ENCODE data around the gene GATA5.

GATA5 gene

DNA sequence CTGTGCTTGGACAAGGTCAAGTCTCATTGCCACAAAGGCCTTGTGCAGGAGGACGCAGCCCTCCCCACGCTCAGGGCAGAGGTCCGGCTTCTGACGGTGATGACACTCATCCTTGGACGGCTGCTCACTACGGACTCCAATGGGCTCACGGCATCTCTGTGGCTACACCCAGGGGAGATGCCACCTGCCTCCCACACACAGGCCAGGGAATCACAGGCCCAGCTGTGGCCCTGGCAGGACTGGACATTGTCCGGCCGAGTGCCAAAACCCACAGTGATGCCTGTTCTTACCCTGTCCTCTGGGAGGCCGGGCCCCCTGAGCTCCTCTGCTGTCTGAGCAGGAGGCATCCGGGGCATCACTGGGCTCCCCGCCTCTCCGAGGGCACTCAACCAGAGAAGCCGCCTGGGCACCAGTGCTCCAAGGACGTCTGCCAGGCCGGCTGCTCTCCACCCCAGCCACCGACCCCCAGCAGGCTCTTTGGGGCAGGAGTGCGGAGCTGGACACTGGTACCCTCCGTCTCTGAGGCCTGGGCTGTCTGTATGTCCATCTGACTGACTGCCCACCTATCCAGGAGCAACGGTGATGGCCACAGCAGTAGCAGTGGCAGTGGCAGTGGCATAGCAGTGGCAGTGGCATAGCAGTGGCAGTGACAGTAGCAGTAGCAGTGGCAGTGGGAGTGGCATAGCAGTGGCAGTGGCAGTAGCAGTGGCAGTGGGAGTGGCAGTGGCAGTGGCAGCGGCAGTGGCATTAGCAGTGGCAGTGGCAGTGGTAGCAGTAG, 50.3 kb downstream of the GATA5 start:
- no peak for DNase-seq
- Histone ChIP-seq H3K27ac (ENCODE audit: insufficient read depth, low read length, poor library complexity, severe bottlenecking) (no peak overlapping the region), H3K27me3 (replicated peaks; ENCODE audit: control insufficient read depth, insufficient read depth, low read length, poor library complexity, severe bottlenecking) (no peaks in the 10 kb centered on the region), H3K4me3 (ENCODE audit: insufficient read depth, low read depth, low read length, poor library complexity, severe bottlenecking) (no peak overlapping the region), H3K36me3 (ENCODE audit: control insufficient read depth, insufficient read depth, low read length) (no peaks in the 10 kb centered on the region), H3K4me1 (ENCODE audit: control insufficient read depth, insufficient read depth, low read length, poor library complexity, severe bottlenecking) (no peaks in the 10 kb centered on the region), H3K9me3 (ENCODE audit: control insufficient read depth, low read length) (no peaks in the 10 kb centered on the region)

DNA sequence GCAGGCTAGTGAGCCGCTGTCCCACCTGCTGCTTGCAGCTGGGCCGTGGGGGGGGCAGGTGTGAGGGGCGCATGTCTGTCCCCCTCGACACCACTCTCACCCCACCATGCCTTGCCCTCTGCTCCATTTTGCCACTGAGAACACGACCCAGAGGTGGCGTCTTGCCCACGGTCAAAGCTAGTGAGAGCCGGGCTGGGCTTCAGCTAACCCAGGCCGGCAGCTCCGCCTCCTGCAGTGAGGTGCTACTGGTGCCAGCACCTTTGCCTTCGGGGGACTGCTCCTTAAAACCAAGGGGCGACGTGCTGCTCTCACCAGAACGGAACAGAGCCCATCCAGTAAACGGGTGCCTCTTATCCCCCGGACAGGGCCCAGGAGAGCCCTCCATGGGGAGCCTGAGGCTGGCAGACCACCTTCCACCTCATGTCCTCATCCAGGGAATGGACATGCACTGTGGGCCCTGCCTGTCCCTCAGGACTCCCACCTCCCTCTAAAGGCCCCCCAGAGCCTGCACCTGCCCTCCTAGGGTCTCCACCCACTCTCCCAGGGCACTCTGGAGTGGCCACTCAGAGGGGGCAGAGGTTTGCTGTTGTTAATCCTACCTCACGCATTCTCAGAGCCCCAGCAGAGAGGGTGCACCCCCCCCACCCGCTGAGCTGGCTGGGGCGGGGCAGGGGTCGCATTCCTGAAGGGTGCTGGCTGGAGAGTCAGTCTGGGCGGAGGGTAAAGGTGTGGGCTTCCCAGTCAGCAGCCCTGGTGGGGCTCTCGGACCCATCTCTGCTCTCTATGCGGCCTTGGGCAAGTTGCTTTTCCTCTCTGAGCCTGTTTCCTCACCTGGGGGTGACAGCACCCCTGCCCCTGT, 51.3 kb downstream of the GATA5 start:
- Histone ChIP-seq H3K36me3 (ENCODE audit: control insufficient read depth, insufficient read depth, low read length) (no peaks in the 10 kb centered on the region), H3K4me3 (ENCODE audit: insufficient read depth, low read depth, low read length, poor library complexity, severe bottlenecking) (no peak overlapping the region), H3K9me3 (ENCODE audit: control insufficient read depth, low read length) (no peaks in the 10 kb centered on the region), H3K4me1 (ENCODE audit: control insufficient read depth, insufficient read depth, low read length, poor library complexity, severe bottlenecking) (no peaks in the 10 kb centered on the region), H3K27ac (ENCODE audit: insufficient read depth, low read length, poor library complexity, severe bottlenecking) (no peak overlapping the region), H3K27me3 (replicated peaks; ENCODE audit: control insufficient read depth, insufficient read depth, low read length, poor library complexity, severe bottlenecking) (no peaks in the 10 kb centered on the region)
- DNase-seq = no peak

DNA sequence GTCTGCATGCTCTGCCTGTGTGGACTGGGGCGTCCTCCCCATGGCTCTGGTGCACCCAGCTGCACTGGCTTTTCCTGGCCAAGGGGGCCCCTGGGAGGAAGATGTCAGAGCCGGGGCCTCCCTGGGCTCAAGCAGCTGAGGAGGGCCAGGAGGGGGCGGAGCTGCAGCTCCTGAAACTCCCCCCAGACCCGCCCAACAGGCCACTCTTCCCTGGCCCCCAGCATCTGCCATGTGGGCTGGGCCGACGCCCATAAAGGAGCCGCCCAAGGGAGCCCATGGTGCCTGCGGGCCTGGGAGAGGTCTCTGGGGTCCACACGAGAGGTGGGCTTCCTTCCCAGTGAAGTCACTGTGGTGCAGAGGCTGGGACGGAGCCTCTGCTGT, 52.5 kb downstream of the GATA5 start:
- no peaks in the 10 kb centered on the region for H3K27me3 ChIP-seq (replicated peaks; ENCODE audit: control insufficient read depth, insufficient read depth, low read length, poor library complexity, severe bottlenecking)
- DNase-seq = no peak
- H3K4me3 ChIP-seq (ENCODE audit: insufficient read depth, low read depth, low read length, poor library complexity, severe bottlenecking) = no peak overlapping the region
- H3K36me3 ChIP-seq (ENCODE audit: control insufficient read depth, insufficient read depth, low read length) = no peaks in the 10 kb centered on the region
- no peaks in the 10 kb centered on the region for H3K4me1 ChIP-seq (ENCODE audit: control insufficient read depth, insufficient read depth, low read length, poor library complexity, severe bottlenecking)
- no peak overlapping the region for H3K27ac ChIP-seq (ENCODE audit: insufficient read depth, low read length, poor library complexity, severe bottlenecking)
- no peaks in the 10 kb centered on the region for H3K9me3 ChIP-seq (ENCODE audit: control insufficient read depth, low read length)

DNA sequence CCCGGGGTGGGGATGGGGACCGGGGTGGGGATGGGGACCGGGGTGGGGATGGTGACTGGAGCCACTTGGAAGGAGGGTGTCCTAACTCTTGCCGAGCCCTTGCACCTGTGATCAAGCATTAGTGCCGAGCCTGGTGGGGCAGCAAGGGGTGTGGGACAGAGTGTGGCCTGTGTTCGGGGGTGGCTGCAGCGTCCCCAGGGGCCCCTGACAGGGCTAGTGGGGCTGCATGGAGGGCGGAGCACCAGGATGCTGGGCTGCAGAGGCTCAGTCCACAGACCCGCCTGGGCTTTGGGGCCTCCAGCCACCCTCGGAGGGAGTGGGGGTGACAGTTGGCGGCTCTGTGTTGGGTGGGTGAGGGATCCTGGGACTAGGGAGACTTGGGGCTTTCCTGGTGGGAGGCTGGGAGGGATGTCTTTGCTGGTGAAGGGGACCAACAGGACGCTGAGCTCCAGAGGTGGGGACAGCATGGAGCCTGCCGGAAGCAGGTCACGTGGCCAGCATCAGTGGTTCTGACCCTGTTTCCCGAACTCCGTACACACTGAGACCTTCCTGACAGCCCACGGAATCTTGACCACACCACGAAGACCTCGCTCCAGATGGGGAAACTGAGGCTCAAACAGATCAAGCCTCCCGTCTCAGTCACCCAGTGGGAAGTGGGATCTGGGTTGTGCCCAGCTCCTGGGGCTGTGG, 53.0 kb downstream of the GATA5 start:
- no peaks in the 10 kb centered on the region for H3K27me3 ChIP-seq (replicated peaks; ENCODE audit: control insufficient read depth, insufficient read depth, low read length, poor library complexity, severe bottlenecking)
- no peaks in the 10 kb centered on the region for H3K9me3 ChIP-seq (ENCODE audit: control insufficient read depth, low read length)
- H3K27ac ChIP-seq (ENCODE audit: insufficient read depth, low read length, poor library complexity, severe bottlenecking) = no peak overlapping the region
- no peaks in the 10 kb centered on the region for H3K4me1 ChIP-seq (ENCODE audit: control insufficient read depth, insufficient read depth, low read length, poor library complexity, severe bottlenecking)
- no peaks in the 10 kb centered on the region for H3K36me3 ChIP-seq (ENCODE audit: control insufficient read depth, insufficient read depth, low read length)
- no peak for DNase-seq
- no peak overlapping the region for H3K4me3 ChIP-seq (ENCODE audit: insufficient read depth, low read depth, low read length, poor library complexity, severe bottlenecking)

DNA sequence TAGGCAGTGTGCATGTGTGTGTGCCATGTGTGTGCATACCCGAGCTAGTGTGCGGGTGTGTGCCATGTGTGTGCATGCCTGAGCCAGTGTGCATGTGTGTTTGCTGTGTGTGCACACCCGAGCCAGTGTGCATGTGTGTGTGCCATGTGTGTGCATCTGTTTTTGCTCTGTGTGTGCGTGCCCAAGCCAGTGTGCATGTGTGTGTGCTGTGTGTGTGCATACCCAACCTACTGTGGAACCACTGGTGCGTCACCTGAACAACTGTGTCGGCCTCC, 54.1 kb downstream of the GATA5 start:
- DNase-seq = no peak
- Histone ChIP-seq H3K4me1 (ENCODE audit: control insufficient read depth, insufficient read depth, low read length, poor library complexity, severe bottlenecking) (no peaks in the 10 kb centered on the region), H3K27me3 (replicated peaks; ENCODE audit: control insufficient read depth, insufficient read depth, low read length, poor library complexity, severe bottlenecking) (no peaks in the 10 kb centered on the region), H3K27ac (ENCODE audit: insufficient read depth, low read length, poor library complexity, severe bottlenecking) (no peak overlapping the region), H3K36me3 (ENCODE audit: control insufficient read depth, insufficient read depth, low read length) (no peaks in the 10 kb centered on the region), H3K4me3 (ENCODE audit: insufficient read depth, low read depth, low read length, poor library complexity, severe bottlenecking) (no peak overlapping the region), H3K9me3 (ENCODE audit: control insufficient read depth, low read length) (no peaks in the 10 kb centered on the region)

DNA sequence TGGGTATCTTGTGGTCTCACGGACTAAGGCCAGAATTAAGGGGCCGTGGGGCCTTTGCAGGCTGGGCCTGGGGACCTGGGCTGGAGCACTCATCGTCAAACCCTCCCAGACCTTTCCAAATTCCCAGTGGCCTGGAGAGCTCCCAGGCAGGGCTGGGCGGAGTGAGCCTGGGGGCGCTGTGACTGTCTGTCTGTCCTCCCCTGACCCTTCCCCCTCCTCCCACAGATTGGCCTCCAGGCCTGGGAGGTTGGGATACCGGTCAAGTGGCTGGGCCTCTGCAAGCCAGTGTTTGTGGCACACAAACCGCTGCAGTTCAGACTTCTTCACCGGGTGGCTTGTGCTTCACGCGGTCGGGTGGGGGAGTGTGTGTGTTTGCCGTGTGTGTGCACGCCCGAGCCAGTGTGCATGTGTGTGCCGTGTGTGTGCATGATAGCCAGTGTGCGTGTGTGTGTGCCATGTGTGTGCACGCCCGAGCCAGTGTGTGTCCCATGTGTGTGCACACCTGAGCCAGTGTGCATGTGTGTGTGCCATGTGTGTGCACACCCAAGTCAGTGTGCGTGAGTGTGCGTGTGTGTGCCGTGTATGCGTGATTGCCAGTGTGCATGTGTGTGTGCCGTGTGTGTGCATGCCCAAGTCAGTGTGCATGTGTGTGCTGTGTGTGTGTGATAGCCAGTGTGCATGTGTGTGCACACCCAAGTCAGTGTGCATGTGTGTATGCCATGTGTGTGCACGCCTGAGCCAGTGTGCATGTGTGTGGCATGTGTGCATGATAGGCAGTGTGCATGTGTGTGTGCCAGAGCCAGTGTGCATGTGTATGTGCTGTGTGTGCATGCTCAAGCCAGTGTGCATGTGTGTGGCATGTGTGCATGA, 54.7 kb downstream of the GATA5 start:
- Histone ChIP-seq H3K9me3 (ENCODE audit: control insufficient read depth, low read length) (no peaks in the 10 kb centered on the region), H3K4me1 (ENCODE audit: control insufficient read depth, insufficient read depth, low read length, poor library complexity, severe bottlenecking) (no peaks in the 10 kb centered on the region), H3K27me3 (replicated peaks; ENCODE audit: control insufficient read depth, insufficient read depth, low read length, poor library complexity, severe bottlenecking) (no peaks in the 10 kb centered on the region), H3K4me3 (ENCODE audit: insufficient read depth, low read depth, low read length, poor library complexity, severe bottlenecking) (no peak overlapping the region), H3K27ac (ENCODE audit: insufficient read depth, low read length, poor library complexity, severe bottlenecking) (no peak overlapping the region), H3K36me3 (ENCODE audit: control insufficient read depth, insufficient read depth, low read length) (no peaks in the 10 kb centered on the region)
- no peak for DNase-seq

DNA sequence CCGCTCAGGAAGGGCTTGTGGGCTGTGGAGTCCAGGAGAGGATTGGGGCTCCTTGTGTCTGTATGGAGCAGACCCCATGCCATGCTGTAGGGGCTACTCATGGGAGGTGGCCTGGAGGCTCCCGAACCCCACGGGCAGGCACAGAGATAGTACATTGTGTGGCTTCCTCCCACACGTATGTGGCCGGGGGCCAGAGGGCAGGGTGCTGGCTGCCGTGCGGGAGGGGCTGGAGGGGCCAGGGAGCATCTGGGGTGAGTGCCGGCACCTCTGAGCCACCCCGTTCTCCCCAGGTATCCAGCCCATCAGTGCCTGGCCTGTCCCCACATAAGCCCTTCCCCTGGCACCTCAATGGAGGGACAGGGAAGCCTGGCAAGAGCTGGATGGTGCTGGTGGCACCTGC, 56.0 kb downstream of the GATA5 start:
- Histone ChIP-seq H3K36me3 (ENCODE audit: control insufficient read depth, insufficient read depth, low read length) (no peaks in the 10 kb centered on the region), H3K27ac (ENCODE audit: insufficient read depth, low read length, poor library complexity, severe bottlenecking) (no peak overlapping the region), H3K27me3 (replicated peaks; ENCODE audit: control insufficient read depth, insufficient read depth, low read length, poor library complexity, severe bottlenecking) (no peaks in the 10 kb centered on the region), H3K9me3 (ENCODE audit: control insufficient read depth, low read length) (no peaks in the 10 kb centered on the region), H3K4me1 (ENCODE audit: control insufficient read depth, insufficient read depth, low read length, poor library complexity, severe bottlenecking) (no peaks in the 10 kb centered on the region), H3K4me3 (ENCODE audit: insufficient read depth, low read depth, low read length, poor library complexity, severe bottlenecking) (no peak overlapping the region)
- DNase-seq = no peak

DNA sequence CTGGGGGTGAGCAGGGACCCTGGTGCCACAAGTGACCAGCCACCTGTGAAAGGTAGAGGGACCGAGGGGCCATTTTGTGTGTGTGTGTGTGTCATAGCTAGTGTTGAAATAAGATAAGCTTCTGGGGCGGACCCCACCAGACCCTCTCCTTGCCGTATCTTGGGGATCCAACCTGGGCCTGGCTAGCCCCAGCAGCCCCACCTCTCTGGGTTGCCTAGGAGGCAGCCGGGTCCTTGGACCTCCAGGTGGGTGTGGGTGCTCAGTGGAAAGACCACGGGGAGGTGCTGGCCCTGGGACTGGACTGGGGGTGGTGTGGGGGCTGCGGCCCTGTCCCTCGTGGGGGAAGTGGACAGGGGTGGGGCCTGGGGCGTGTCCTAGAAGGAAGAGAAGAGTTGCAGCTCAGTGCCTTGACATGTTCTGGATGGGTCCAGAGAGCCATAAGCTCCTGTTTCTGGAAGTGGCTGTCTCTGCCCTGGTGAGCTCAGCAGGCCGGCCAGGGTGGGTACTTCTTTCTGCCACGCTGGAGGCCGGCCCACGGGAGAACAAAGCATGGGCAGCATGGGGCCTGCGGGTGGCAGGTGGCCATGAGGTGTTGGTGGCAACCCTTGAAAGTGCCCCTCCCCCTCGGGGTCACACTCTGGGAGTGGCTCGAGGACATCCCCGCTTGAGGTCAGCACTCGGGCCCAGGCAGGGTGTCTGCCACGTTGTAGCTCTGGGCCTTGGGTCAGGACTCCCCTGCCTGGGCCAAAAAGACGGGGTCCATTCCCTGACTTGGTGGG, 56.9 kb downstream of the GATA5 start:
- DNase-seq = no peak
- Histone ChIP-seq H3K27ac (ENCODE audit: insufficient read depth, low read length, poor library complexity, severe bottlenecking) (no peak overlapping the region), H3K27me3 (replicated peaks; ENCODE audit: control insufficient read depth, insufficient read depth, low read length, poor library complexity, severe bottlenecking) (no peaks in the 10 kb centered on the region), H3K4me3 (ENCODE audit: insufficient read depth, low read depth, low read length, poor library complexity, severe bottlenecking) (no peak overlapping the region), H3K9me3 (ENCODE audit: control insufficient read depth, low read length) (no peaks in the 10 kb centered on the region), H3K36me3 (ENCODE audit: control insufficient read depth, insufficient read depth, low read length) (no peaks in the 10 kb centered on the region), H3K4me1 (ENCODE audit: control insufficient read depth, insufficient read depth, low read length, poor library complexity, severe bottlenecking) (no peaks in the 10 kb centered on the region)

DNA sequence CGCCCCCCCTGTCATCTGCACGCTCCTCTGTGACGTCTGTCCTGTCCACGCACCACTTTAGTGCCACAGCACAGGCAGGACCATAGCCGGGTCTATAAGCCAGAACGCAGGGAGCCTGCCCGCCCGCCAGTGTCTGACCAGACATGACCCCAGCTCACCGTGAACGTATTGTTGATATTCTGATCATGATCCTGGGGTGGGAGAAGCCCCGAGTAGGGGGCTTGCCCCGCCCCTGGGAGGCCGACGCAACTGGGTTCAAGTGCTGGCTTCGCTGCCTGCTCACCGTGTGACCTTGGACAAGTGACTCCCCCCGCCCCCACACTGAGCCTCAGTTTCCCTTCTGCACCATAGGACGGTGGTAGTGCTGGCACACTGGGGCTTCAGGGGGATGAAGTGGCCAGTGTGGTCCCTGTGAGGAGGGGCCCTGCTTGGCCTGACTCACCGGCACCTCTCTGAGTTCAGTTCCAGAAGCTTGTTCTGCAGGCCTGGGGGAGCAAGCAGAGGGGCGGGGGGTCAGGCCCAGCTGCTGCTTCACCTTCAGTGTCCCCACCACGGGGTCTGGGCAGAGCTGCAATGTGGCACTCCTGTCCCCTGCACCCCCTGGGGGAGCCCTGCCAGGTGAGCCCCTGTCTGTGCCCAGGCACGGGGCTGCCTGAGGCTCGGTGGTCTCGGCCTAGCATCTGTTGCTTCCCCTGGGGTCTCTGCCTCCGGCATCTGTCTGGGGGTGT, 57.6 kb downstream of the GATA5 start:
- no peaks in the 10 kb centered on the region for H3K27me3 ChIP-seq (replicated peaks; ENCODE audit: control insufficient read depth, insufficient read depth, low read length, poor library complexity, severe bottlenecking)
- no peak overlapping the region for H3K4me3 ChIP-seq (ENCODE audit: insufficient read depth, low read depth, low read length, poor library complexity, severe bottlenecking)
- H3K36me3 ChIP-seq (ENCODE audit: control insufficient read depth, insufficient read depth, low read length) = no peaks in the 10 kb centered on the region
- H3K27ac ChIP-seq (ENCODE audit: insufficient read depth, low read length, poor library complexity, severe bottlenecking) = no peak overlapping the region
- no peak for DNase-seq
- no peaks in the 10 kb centered on the region for H3K9me3 ChIP-seq (ENCODE audit: control insufficient read depth, low read length)
- no peaks in the 10 kb centered on the region for H3K4me1 ChIP-seq (ENCODE audit: control insufficient read depth, insufficient read depth, low read length, poor library complexity, severe bottlenecking)

All from effector memory CD4-positive, alpha-beta T cell (primary cell).